AG04449 (cell line): ENCODE measurements around the gene ELOVL6.
"Not testable (repeated sequence)": the region's sequence is repeated elsewhere in the genome, so short reads cannot be mapped to it uniquely, and the experiment has no call there.

Source experiments
- CTCF ChIA-PET: fragments of 350-600 bp; formaldehyde crosslinking; extraction: SDS; loops from one replicate; lab custom pipeline; 2021; ENCODE audit warnings: antibody characterized with exemption; lab: Yijun Ruan, JAX
- POLR2A ChIA-PET: fragments of 400-600, 350-600 bp; formaldehyde crosslinking; extraction: SDS; loops from one replicate; lab custom pipeline; 2020; ENCODE audit warnings: antibody characterized with exemption, inconsistent platforms; lab: Yijun Ruan, JAX
- DNase-seq: peaks from one replicate; pipeline ENCODE4 v3.0.0-alpha.2; 2010; ENCODE audit warnings: low read depth, low spot score
- H3K4me3 ChIP-seq: 2 replicates; pipeline ENCODE4 v1.5.1; 2011; ENCODE audit warnings: low read depth, mild to moderate bottlenecking, control low read depth, low read length
- CTCF ChIP-seq: IDR thresholded peaks from one replicate; pipeline ENCODE4 v1.5.1; 2011; ENCODE audit warnings: mild to moderate bottlenecking, moderate library complexity, low read length, control low read depth, inconsistent platforms; ENCODE audit not compliant: insufficient read depth; ENCODE audit errors: missing control alignments

ELOVL6 gene

GRCh38 chr4:110084154-110084553, 114.3 kb downstream of the ELOVL6 start:
- ChIA-PET POLR2A (no interaction called here), CTCF (no interaction called here)
- H3K4me3 ChIP-seq = no peak overlapping the region
- DNase-seq = no peak
- no peak for TF ChIP-seq CTCF

- CTCF ChIA-PET, DNase-seq, POLR2A ChIA-PET, H3K4me3 ChIP-seq: not testable (repeated sequence)
These were observed 120.3 kb downstream of the ELOVL6 start for GRCh38 chr4:110078148-110078547.

GRCh38 chr4:110076828-110077227, 121.6 kb downstream of the ELOVL6 start:
- DNase-seq, H3K4me3 ChIP-seq, POLR2A ChIA-PET, CTCF ChIA-PET: not testable (repeated sequence)

GRCh38 chr4:110075891-110076290, 122.5 kb downstream of the ELOVL6 start:
- no peak for TF ChIP-seq CTCF
- H3K4me3 ChIP-seq = no peak overlapping the region
- no peak for DNase-seq
- ChIA-PET CTCF (no interaction called here), POLR2A (no interaction called here)

DNA sequence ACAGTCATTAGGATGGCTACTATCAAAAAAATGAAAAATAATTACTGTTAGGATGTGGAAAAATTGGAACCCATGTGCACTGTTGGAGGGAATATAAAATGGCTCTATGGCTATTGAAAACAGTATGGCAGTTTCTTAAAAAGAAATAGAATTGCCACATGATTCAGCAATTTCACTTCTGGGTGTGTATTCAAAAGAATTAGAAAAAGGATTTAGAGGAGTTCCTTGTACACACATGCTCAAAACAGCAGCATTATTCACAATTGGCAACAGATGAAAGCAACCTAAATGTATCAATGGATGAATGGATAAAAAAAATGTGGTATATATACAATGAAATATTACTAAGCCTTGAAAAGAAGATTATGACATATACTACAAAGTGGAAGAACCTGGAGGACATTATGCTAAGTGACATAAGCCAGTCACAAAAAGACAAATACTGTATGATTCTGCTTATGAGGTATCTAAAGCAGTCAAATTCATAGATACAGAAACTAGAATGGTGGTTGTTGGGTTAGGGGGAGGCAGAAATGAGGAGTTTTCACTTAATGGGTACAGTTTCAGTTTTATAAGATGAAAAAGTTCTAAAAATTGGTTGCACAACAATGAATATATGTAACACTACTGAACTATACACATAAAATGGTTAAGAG, 123.2 kb downstream of the ELOVL6 start:
- ChIA-PET CTCF (no interaction called here), POLR2A (no interaction called here)
- no peak for DNase-seq

DNA sequence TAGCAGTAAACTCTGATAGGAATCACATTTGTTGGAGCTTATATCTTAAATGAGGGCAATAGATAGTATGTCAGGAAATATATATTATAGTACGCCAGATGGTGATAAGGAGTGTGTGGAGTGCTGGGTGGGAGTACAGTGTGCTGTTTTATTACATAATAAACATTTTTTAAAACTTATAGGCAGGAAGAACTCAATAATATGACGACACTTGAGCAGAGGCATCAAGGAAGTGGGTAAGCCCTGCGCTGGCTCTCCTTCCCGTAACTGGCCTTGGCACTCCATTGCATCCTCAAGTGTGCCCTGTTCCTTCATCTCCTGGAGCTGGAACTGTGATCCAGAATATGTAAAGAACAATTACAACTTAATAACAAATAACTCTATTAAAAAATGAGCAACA, 123.8 kb downstream of the ELOVL6 start:
- no peak for TF ChIP-seq CTCF
- ChIA-PET POLR2A (no interaction called here), CTCF (interaction anchor here (1.1 kb wide), 1 partner anchor 25 kb away, joined by 6 read pairs; no protein-coding TSS in a partner anchor)
- H3K4me3 ChIP-seq = no peak overlapping the region
- DNase-seq = no peak

More for the DNA sequence above, 123.2 kb downstream of the ELOVL6 start:
- TF ChIP-seq CTCF = no peak
- no peak overlapping the region for H3K4me3 ChIP-seq

DNA sequence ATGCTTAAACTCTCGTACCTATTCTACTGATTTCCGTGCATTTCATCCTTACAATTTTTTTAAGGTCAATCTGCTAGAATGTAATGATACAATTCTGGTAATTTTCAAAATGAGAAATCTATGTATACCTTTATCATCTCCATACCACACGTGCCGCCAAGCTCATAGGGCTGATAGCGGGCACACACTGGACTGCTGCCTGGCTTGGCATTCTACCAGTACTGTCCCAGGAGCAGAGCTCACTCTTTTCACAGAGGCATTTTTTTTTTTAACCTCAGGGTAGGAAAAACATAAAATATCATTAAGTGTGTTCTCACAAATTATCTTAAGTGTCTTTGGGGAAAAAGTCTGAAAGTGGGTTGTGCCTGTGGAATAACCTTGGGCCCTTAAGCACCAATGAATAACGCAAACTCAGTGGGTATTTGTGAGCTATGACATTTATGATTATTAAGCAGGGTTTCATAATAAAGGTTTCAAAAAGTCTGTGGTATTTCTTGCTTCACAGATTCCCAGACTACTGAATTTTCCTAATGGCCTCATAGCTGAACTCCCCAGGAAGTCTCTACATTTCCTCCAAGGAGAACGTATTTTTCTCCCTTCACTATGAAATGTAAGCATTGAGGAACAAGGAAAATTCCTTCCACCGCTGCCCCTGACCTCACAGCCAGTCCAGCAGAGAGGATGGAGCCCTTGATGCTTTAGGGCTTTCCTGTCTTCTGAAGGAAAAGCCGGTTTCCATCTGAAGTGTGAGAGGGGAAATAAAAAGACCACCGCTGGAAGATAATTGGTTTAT, 125.2 kb downstream of the ELOVL6 start:
- H3K4me3 ChIP-seq = no peak overlapping the region
- POLR2A ChIA-PET = no interaction called here
- DNase-seq = no peak
- no peak for TF ChIP-seq CTCF
- CTCF ChIA-PET = interaction anchor here (1.0 to 1.1 kb wide), 2 partner anchors 23 to 24 kb away, joined by 3 read pairs; no protein-coding TSS in a partner anchor
